WTC11 (cell line): ENCODE results near the gene PPP1R9A. TPM values are rescaled to one million over a fixed set of nuclear protein-coding genes. Genes with fewer than 3 reads are reported as not detected.

ENCODE experiments used
- ATAC-seq: fragments of 200-7000 bp; cut with Tn5 transposase; 2 replicates; pipeline ENCODE4 v1.10.0; 2021; ENCODE audit warnings: mild to moderate bottlenecking, moderate library complexity
- CTCF ChIA-PET: fragments of 300-600 bp; sonication (Branson Sonifier 250); formaldehyde crosslinking; loops from one replicate; lab custom pipeline; 2021; ENCODE audit warnings: antibody characterized with exemption; lab: Charles Lee
- POLR2A ChIA-PET: fragments of 350-600 bp; sonication (Branson Sonifier 250); formaldehyde crosslinking; loops from one replicate; lab custom pipeline; 2021; ENCODE audit warnings: antibody characterized with exemption; lab: Charles Lee
- DNase-seq: peaks from one replicate; pipeline ENCODE4 v3.0.0; 2021; ENCODE audit warnings: low spot score
- H3K27ac Mint-ChIP-seq: 2 replicates; pipeline ENCODE4 v1.8.0; 2021; ENCODE audit warnings: mixed read lengths
- H3K27me3 Mint-ChIP-seq: 2 replicates; pipeline ENCODE4 v1.8.0; 2021; ENCODE audit warnings: low read depth, mild to moderate bottlenecking, moderate library complexity, mixed read lengths
- H3K36me3 Mint-ChIP-seq: 2 replicates; pipeline ENCODE4 v1.8.0; 2021; ENCODE audit warnings: mixed read lengths
- H3K4me1 Mint-ChIP-seq: 2 replicates; pipeline ENCODE4 v1.8.0; 2022; ENCODE audit warnings: mixed read lengths
- H3K4me3 Mint-ChIP-seq: 2 replicates; pipeline ENCODE4 v1.8.0; 2021; ENCODE audit warnings: mild to moderate bottlenecking, moderate library complexity, mixed read lengths
- H3K9me3 Mint-ChIP-seq: 2 replicates; pipeline ENCODE4 v1.8.0; 2021; ENCODE audit warnings: mixed read lengths
- AFF4 ChIP-seq: sonication (generic); formaldehyde crosslinking; IDR thresholded peaks from 2 replicates; pipeline ENCODE4 v1.8.1; 2023; ENCODE audit warnings: mild to moderate bottlenecking, missing genetic modification reagents, borderline replicate concordance
- ARID4B ChIP-seq: sonication (generic); formaldehyde crosslinking; IDR thresholded peaks from 2 replicates; pipeline ENCODE4 v1.8.0; 2023; ENCODE audit warnings: missing genetic modification reagents, mild to moderate bottlenecking, borderline replicate concordance
- CBFB ChIP-seq: sonication (generic); formaldehyde crosslinking; IDR thresholded peaks from 2 replicates; pipeline ENCODE4 v1.8.1; 2022; ENCODE audit warnings: mild to moderate bottlenecking, low read depth, missing genetic modification reagents
- CREB1 ChIP-seq: sonication (generic); formaldehyde crosslinking; IDR thresholded peaks from 2 replicates; pipeline ENCODE4 v1.8.0; 2023; ENCODE audit warnings: mild to moderate bottlenecking, missing genetic modification reagents
- CTCF ChIP-seq: fragments of 200-600 bp; IDR thresholded peaks from 2 replicates; pipeline ENCODE4 v1.8.0; 2022; ENCODE audit warnings: antibody characterized with exemption
- ERG ChIP-seq: fragments of 250-450 bp; sonication (Bioruptor Pico); IDR thresholded peaks from 2 replicates; pipeline ENCODE4 v1.8.0; 2021; ENCODE audit warnings: mild to moderate bottlenecking
- GRHL2 ChIP-seq: fragments of 250-450 bp; sonication (Bioruptor Pico); IDR thresholded peaks from 2 replicates; pipeline ENCODE4 v1.8.0; 2022; ENCODE audit warnings: mild to moderate bottlenecking, moderate library complexity; ENCODE audit not compliant: insufficient replicate concordance, severe bottlenecking
- HMGA2 ChIP-seq: fragments of 250-450 bp; sonication (Bioruptor Pico); IDR thresholded peaks from 2 replicates; pipeline ENCODE4 v1.4.0; 2021; ENCODE audit warnings: mild to moderate bottlenecking, moderate library complexity
- HMGXB4 ChIP-seq: sonication (generic); formaldehyde crosslinking; IDR thresholded peaks from 2 replicates; pipeline ENCODE4 v1.8.1; 2023; ENCODE audit warnings: mild to moderate bottlenecking, moderate library complexity, missing genetic modification reagents
- IRF2 ChIP-seq: sonication (generic); formaldehyde crosslinking; IDR thresholded peaks from 2 replicates; pipeline ENCODE4 v1.8.0; 2022; ENCODE audit warnings: low read depth, missing genetic modification reagents, borderline replicate concordance
- NFYB ChIP-seq: sonication (generic); formaldehyde crosslinking; conservative IDR thresholded peaks from 2 replicates; pipeline ENCODE4 v1.8.0; 2022; ENCODE audit warnings: low read depth, missing genetic modification reagents
- PREB ChIP-seq: sonication (generic); formaldehyde crosslinking; IDR thresholded peaks from 2 replicates; pipeline ENCODE4 v1.8.1; 2022; ENCODE audit warnings: mild to moderate bottlenecking, missing genetic modification reagents, moderate library complexity, borderline replicate concordance
- SMAD4 ChIP-seq: sonication (generic); formaldehyde crosslinking; IDR thresholded peaks from 2 replicates; pipeline ENCODE4 v1.8.0; 2022; ENCODE audit warnings: mild to moderate bottlenecking, missing genetic modification reagents
- SP1 ChIP-seq: sonication (generic); formaldehyde crosslinking; conservative IDR thresholded peaks from 2 replicates; pipeline ENCODE4 v1.8.1; 2022; ENCODE audit warnings: missing genetic modification reagents
- TEAD4 ChIP-seq: sonication (generic); formaldehyde crosslinking; IDR thresholded peaks from 2 replicates; pipeline ENCODE4 v1.8.0; 2022; ENCODE audit warnings: mild to moderate bottlenecking, missing genetic modification reagents
- ZMAT4 ChIP-seq: fragments of 250-450 bp; sonication (Bioruptor Pico); IDR thresholded peaks from 2 replicates; pipeline ENCODE4 v1.9.0; 2021; ENCODE audit warnings: mild to moderate bottlenecking
- ZNF263 ChIP-seq: sonication (generic); formaldehyde crosslinking; IDR thresholded peaks from 2 replicates; pipeline ENCODE4 v1.8.1; 2022; ENCODE audit warnings: low read depth, mild to moderate bottlenecking, moderate library complexity, missing genetic modification reagents
- ZNF425 ChIP-seq: fragments of 250-450 bp; sonication (Bioruptor Pico); conservative IDR thresholded peaks from 2 replicates; pipeline ENCODE4 v1.9.0; 2021; ENCODE audit warnings: mild to moderate bottlenecking
- total RNA-seq: library from RNA; stranded (reverse); gene quantifications from 3 replicates; pipeline ENCODE4 v1.2.3, GENCODE V29; 2021

Gene PPP1R9A
- total RNA-seq, 1 experiment from 2014 or later = 16.8 TPM

GRCh38 chr7:95200741-95201140 is 293.3 kb downstream of the PPP1R9A start (continued):
- TF ChIP-seq ZNF425 (CRISPR knock-in tag) (no peak), ARID4B (CRISPR knock-in tag) (no peak), NFYB (no peak), HMGXB4 (no peak)

GRCh38 chr7:95201727-95202126 is 294.3 kb downstream of the PPP1R9A start:
- H3K27me3 Mint-ChIP-seq = no peaks in the 10 kb centered on the region
- H3K27ac Mint-ChIP-seq = no peak overlapping the region
- H3K4me1 Mint-ChIP-seq = no peaks in the 10 kb centered on the region
- ChIA-PET POLR2A (no interaction called here), CTCF (no interaction called here)
- ATAC-seq = no peak
- H3K36me3 Mint-ChIP-seq = no peaks in the 10 kb centered on the region
- no peaks in the 10 kb centered on the region for H3K9me3 Mint-ChIP-seq
- H3K4me3 Mint-ChIP-seq = no peak overlapping the region
- no peak for DNase-seq
- no peak for TF ChIP-seq AFF4 (CRISPR knock-in tag)
- no peak for TF ChIP-seq SP1
- TF ChIP-seq IRF2 (CRISPR knock-in tag) = no peak
- TF ChIP-seq CREB1 (CRISPR knock-in tag) = no peak
- no peak for TF ChIP-seq ZMAT4
- no peak for TF ChIP-seq TEAD4 (CRISPR knock-in tag)
- TF ChIP-seq PREB (CRISPR knock-in tag) = no peak
- no peak for TF ChIP-seq GRHL2 (CRISPR knock-in tag)
- TF ChIP-seq SMAD4 (CRISPR knock-in tag) = no peak
- TF ChIP-seq CBFB = no peak
- TF ChIP-seq CTCF = no peak
- no peak for TF ChIP-seq ERG (CRISPR knock-in tag)
- no peak for TF ChIP-seq HMGA2 (CRISPR knock-in tag)
- no peak for TF ChIP-seq ZNF263 (CRISPR knock-in tag)
